Transverse colon (tissue), 4 donors: ENCODE results near the gene TULP4.

ENCODE experiments used
- CTCF ChIP-seq, 5 experiments: fragments of 200-600 bp in 3 of 5; fragments of 450-650 bp in 2 of 5; sonication (generic) in 3 of 5; IDR thresholded peaks; 1 replicate in 2 of 5; 2 replicates in 3 of 5; pipeline ENCODE4 v1.5.1; 2016 to 2017; ENCODE audit warnings: antibody characterized with exemption in 5 of 5, inconsistent platforms in 3 of 5, mild to moderate bottlenecking in 2 of 5, moderate library complexity in 1 of 5
- EP300 ChIP-seq: sonication (generic); formaldehyde crosslinking; IDR thresholded peaks from one replicate; pipeline ENCODE4 v1.6.1; 2017; ENCODE audit warnings: antibody characterized with exemption, low read depth
- POLR2AphosphoS5 ChIP-seq, 3 donors: sonication (generic); formaldehyde crosslinking; IDR thresholded peaks; one replicate each; pipeline ENCODE4 v1.6.1; 2016; ENCODE audit warnings: antibody characterized with exemption in 3 of 3

GRCh38 chr6:158518191-158519127 is 206.2 kb downstream of the TULP4 start:
- TF ChIP-seq CTCF (IDR thresholded peaks at IDR 0.05) (peak; percentile 23 to 44 (median 39)), EP300 (no peak), POLR2AphosphoS5 (IDR thresholded peaks at IDR 0.05) (no peak)
